Tibial artery (tissue), 4 donors: ENCODE results near the gene SART3.
A peak's percentile ranks its signal among the peaks of the same experiment; 100 is the strongest.

Experiments
- DNase-seq, 2 donors: peaks; one replicate each; pipeline ENCODE4 v3.0.0-alpha.2; 2019
- H3K27ac ChIP-seq, 2 donors: fragments of 200-600 bp; sonication (generic) in 1 of 2; 1 replicate in 1 of 2; 2 replicates in 1 of 2; pipeline ENCODE4 v1.5.1; 2018 to 2019; ENCODE audit warnings: mild to moderate bottlenecking in 1 of 2
- H3K27me3 ChIP-seq, 2 donors: fragments of 200-600 bp; sonication (generic) in 1 of 2; one replicate each; pipeline versions ENCODE4 v1.5.1 to v1.6.0; 2016 to 2019
- H3K36me3 ChIP-seq, 3 donors: fragments of 200-600 bp; sonication (generic) in 2 of 3; one replicate each; pipeline ENCODE4 v1.5.1; 2016 to 2019; ENCODE audit warnings: mild to moderate bottlenecking in 2 of 3
- H3K4me1 ChIP-seq, 4 donors: fragments of 200-600 bp; sonication (generic) in 2 of 4; 1 replicate in 3 of 4; 2 replicates in 1 of 4; pipeline ENCODE4 v1.5.1; 2016 to 2019
- H3K4me3 ChIP-seq, 2 donors: fragments of 200-600 bp; sonication (generic) in 1 of 2; 1 replicate in 1 of 2; 2 replicates in 1 of 2; pipeline ENCODE4 v1.5.1; 2018 to 2019; ENCODE audit warnings: mild to moderate bottlenecking in 2 of 2
- H3K9me3 ChIP-seq, 3 donors: fragments of 200-600 bp; sonication (generic) in 1 of 3; one replicate each; pipeline ENCODE4 v1.5.1; 2016 to 2019
- intact Hi-C: fragments of 100-400 bp; cut with DNase I; formaldehyde crosslinking; loops from one replicate; pipeline ENCODE4 v1.15.0; 2023; ENCODE audit warnings: low total_unique reads
- TF ChIP-seq, protein P1 (sequence below), 2 experiments: fragments of 200-600 bp in 1 of 2; fragments of 450-650 bp in 1 of 2; IDR thresholded peaks; one replicate each; pipeline ENCODE4 v1.5.1; 2017 to 2019; ENCODE audit warnings: antibody characterized with exemption in 2 of 2, mild to moderate bottlenecking in 1 of 2, moderate library complexity in 1 of 2

Gene SART3, protein sequence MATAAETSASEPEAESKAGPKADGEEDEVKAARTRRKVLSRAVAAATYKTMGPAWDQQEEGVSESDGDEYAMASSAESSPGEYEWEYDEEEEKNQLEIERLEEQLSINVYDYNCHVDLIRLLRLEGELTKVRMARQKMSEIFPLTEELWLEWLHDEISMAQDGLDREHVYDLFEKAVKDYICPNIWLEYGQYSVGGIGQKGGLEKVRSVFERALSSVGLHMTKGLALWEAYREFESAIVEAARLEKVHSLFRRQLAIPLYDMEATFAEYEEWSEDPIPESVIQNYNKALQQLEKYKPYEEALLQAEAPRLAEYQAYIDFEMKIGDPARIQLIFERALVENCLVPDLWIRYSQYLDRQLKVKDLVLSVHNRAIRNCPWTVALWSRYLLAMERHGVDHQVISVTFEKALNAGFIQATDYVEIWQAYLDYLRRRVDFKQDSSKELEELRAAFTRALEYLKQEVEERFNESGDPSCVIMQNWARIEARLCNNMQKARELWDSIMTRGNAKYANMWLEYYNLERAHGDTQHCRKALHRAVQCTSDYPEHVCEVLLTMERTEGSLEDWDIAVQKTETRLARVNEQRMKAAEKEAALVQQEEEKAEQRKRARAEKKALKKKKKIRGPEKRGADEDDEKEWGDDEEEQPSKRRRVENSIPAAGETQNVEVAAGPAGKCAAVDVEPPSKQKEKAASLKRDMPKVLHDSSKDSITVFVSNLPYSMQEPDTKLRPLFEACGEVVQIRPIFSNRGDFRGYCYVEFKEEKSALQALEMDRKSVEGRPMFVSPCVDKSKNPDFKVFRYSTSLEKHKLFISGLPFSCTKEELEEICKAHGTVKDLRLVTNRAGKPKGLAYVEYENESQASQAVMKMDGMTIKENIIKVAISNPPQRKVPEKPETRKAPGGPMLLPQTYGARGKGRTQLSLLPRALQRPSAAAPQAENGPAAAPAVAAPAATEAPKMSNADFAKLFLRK

DNA sequence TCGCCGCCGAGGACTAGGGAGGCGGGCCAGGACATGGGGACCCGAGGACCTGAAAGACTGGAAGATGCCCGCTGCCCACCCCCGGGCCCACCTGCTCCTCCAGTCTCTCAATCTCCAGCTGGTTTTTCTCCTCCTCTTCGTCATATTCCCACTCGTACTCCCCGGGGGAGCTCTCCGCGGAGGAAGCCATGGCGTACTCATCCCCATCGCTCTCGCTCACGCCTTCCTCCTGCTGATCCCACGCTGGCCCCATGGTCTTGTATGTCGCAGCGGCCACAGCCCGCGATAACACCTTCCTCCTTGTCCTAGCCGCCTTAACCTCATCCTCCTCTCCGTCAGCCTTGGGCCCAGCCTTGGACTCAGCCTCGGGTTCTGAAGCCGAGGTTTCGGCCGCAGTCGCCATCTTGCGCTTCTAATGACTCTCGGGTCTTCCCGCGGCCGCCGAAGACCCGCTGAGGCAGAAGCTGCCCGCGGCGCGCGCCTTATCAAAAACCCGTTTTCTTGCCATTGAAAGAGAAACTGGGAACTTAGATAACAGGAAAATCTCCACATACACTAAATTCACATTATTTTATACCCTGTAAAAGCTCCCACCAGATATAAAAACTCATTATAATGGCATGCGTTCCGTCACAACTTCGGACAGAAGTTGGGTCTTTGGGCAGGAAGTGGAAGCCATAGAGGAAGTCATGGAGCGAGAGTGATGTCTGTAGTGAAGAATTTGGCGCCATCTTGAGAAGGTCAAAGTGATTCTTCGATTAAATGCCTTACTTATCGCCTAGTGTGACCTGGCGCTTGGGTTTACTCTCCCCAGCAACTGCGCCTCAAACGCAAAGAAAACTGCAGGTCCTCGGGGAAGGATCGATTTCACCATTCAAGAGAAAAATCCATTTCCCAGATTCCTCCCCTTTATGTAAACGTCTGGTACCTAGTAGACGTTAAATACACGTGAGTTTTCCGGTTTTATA is at the start of gene SART3:
TSS of gene SART3 (minus strand) at position 422 of the 968 bp plus-strand sequence. CDS start at position 403, 19 bp downstream.
- Histone ChIP-seq H3K27ac (peak within 1 kb of the TSS; percentile 92 to 94), H3K9me3 (no peaks in the 10 kb centered on the region), H3K36me3 (peaks cover 11 to 30% (median 19%) of the 10 kb centered on the region in 3 donors), H3K4me3 (peak within 1 kb of the TSS; percentile 82 to 93), H3K4me1 (peaks cover 0 to 65% (median 46%) of the 10 kb centered on the region in 4 donors), H3K27me3 (no peaks in the 10 kb centered on the region)
- TF ChIP-seq, protein P1, sequence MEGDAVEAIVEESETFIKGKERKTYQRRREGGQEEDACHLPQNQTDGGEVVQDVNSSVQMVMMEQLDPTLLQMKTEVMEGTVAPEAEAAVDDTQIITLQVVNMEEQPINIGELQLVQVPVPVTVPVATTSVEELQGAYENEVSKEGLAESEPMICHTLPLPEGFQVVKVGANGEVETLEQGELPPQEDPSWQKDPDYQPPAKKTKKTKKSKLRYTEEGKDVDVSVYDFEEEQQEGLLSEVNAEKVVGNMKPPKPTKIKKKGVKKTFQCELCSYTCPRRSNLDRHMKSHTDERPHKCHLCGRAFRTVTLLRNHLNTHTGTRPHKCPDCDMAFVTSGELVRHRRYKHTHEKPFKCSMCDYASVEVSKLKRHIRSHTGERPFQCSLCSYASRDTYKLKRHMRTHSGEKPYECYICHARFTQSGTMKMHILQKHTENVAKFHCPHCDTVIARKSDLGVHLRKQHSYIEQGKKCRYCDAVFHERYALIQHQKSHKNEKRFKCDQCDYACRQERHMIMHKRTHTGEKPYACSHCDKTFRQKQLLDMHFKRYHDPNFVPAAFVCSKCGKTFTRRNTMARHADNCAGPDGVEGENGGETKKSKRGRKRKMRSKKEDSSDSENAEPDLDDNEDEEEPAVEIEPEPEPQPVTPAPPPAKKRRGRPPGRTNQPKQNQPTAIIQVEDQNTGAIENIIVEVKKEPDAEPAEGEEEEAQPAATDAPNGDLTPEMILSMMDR (IDR thresholded peaks at IDR 0.05): no peak
- peak; percentile 72 to 85 for DNase-seq
- intact Hi-C loops: loop anchor here (5.0 to 10.0 kb wide), 5 partner anchors 171 to 531 kb away; partner anchors contain the start of genes ALKBH2, CORO1C and SSH1

DNA sequence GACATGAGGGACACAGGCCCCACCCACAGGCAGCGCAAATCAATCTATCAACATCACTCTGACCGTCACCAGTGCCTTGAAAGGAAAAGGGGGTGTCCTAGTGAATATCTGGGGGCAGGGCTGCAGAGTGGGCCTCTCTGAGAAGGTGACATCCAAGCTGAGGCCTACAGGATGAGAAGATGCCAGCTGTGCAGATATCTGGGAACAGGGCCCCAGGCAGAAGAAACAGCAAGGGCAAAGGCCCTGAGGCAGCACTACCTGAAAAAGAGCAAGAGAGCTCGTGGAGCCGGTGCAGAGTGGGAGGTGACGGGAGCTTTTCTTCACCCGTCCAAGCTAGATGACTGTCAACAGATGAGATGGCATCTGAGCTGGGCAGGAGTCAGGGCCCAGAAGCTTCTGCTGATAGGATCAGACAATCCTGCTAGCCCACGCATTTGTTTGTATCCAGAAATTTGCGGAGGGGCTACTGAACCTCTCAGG is 49.4 kb upstream of the SART3 start:
- H3K4me3 ChIP-seq: no peak overlapping the region
- H3K27ac ChIP-seq: no peak overlapping the region
- H3K9me3 ChIP-seq: no peaks in the 10 kb centered on the region
- no peaks in the 10 kb centered on the region for H3K27me3 ChIP-seq
- peaks cover 0 to 9% (median 7%) of the 10 kb centered on the region in 4 donors for H3K4me1 ChIP-seq
- H3K36me3 ChIP-seq: no peaks in the 10 kb centered on the region
- TF ChIP-seq, protein P1 (IDR thresholded peaks at IDR 0.05): no peak
- DNase-seq: no peak
- intact Hi-C loops: loop anchor here (10.0 kb wide), 1 partner anchor 344 kb away; no protein-coding TSS in a partner anchor

DNA sequence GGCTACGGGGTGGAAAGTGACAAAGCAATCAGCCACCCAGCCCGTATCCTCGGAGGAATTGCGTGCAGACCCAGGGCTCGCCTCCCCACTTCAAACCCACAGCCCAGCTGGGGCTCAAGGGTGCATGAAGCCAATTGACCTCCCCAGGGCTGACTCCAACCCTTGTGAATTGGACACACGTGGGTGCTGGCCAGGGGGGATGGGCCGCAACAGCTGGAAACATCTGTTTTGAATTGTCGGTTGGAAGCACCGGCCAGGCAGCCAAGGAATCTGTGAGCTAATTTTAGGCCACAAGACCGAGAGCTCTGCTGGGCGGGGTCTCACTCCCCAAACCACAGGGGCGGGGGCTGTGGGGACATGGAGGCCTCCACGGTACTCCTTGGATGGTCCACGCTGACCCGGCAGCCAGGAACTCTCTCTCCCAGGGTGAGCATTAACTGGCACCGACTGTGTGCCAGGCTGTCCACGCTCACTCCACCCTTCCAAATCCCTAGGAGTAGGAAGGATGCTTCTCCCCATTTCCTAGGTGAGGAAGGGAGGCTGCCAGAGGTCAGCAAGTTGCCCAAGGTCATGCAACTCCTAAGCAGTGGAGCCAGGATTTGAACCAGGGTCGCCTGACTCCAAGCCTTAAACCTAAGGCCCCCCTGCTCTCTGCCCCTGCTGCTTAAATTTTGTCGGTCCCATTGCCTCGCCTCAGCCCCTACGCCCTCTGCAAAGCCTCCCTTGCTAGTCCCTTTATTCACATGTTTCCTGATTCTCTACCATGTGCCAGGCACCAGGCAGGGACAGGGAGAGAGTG is 48.8 kb upstream of the SART3 start:
- intact Hi-C loops: loop anchor here (10.0 kb wide), 1 partner anchor 345 kb away; no protein-coding TSS in a partner anchor
- no peak overlapping the region for H3K27ac ChIP-seq

DNA sequence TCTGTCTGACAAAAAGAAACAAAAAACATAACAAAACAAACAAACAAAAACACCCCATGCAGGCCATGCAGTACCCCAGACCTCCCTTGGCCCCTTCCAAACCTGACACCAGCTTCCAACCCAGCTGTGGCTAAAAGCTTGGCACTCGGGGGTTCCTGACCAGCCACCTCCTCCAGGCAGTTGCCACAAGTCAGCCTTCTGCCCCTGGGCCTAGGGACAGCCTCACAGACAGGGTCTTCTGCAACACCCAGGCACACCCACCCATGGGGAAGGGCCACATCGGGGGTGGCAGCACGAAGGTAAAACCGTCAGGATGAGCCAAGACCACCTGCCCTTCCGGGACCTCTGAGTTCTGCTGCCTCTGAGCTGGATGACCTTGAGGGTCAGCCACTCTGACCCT is 47.6 kb upstream of the SART3 start:
- H3K36me3 ChIP-seq: no peaks in the 10 kb centered on the region
- intact Hi-C loops: no loop called here
- TF ChIP-seq, protein P1 (IDR thresholded peaks at IDR 0.05): no peak

More for the DNA sequence above, 48.8 kb upstream of the SART3 start:
- Histone ChIP-seq H3K4me1 (peaks cover 0 to 9% (median 7%) of the 10 kb centered on the region in 4 donors), H3K4me3 (no peak overlapping the region), H3K9me3 (no peaks in the 10 kb centered on the region), H3K27me3 (no peaks in the 10 kb centered on the region), H3K36me3 (no peaks in the 10 kb centered on the region)
- peak; percentile 77 to 79 for DNase-seq
- TF ChIP-seq, protein P1 (IDR thresholded peaks at IDR 0.05): no peak

More for the DNA sequence above, 47.6 kb upstream of the SART3 start:
- Histone ChIP-seq H3K9me3 (no peaks in the 10 kb centered on the region), H3K4me1 (peaks cover 0 to 9% (median 7%) of the 10 kb centered on the region in 4 donors), H3K27me3 (peaks cover 0 to 4% of the 10 kb centered on the region in 2 donors), H3K4me3 (no peak overlapping the region), H3K27ac (no peak overlapping the region)
- no peak for DNase-seq
